T-cell (primary cell): Measurements from ENCODE around the gene SRCIN1. TPM values are rescaled to one million over a fixed set of nuclear protein-coding genes. Genes with fewer than 3 reads are reported as not detected.

ENCODE experiments used
- ATAC-seq, 4 experiments: fragments of 200-7000 bp in 3 of 4; fragments of 150-1000 bp in 1 of 4; cut with Tn5 transposase; replicated peaks in 1 of 4; 1 replicate in 3 of 4; 2 replicates in 1 of 4; pipeline ENCODE4 v1.10.0; 2021; ENCODE audit warnings: moderate library complexity in 3 of 4, mild to moderate bottlenecking in 2 of 4, moderate number of reproducible peaks in 1 of 4
- CTCF ChIA-PET, 2 donors: fragments of 300-600 bp; sonication (Branson Sonifier 250); formaldehyde crosslinking; loops; one replicate each; lab custom pipeline; 2022; ENCODE audit warnings: antibody characterized with exemption in 2 of 2; lab: Charles Lee
- POLR2A ChIA-PET, 2 donors: fragments of 300-600 bp; sonication (Branson Sonifier 250); formaldehyde crosslinking; loops; one replicate each; lab custom pipeline; 2022; ENCODE audit warnings: antibody characterized with exemption in 2 of 2; lab: Charles Lee
- DNase-seq, 35 experiments: peaks; one replicate each; pipeline versions ENCODE4 v3.0.0 to v3.0.0-alpha.2; 2013 to 2023
- H3K27ac ChIP-seq: one replicate; pipeline ENCODE4 v1.5.1; 2013; ENCODE audit warnings: low read length
- H3K27me3 ChIP-seq, 2 experiments: replicated peaks in 1 of 2; 1 replicate in 1 of 2; 2 replicates in 1 of 2; pipeline versions ENCODE4 v1.6.1 to v1.7.0; 2013; ENCODE audit warnings: low read length in 1 of 2, mixed read lengths in 1 of 2; ENCODE audit not compliant: control insufficient read depth in 2 of 2, insufficient read depth in 2 of 2; ENCODE audit errors: extremely low read depth in 1 of 2
- H3K36me3 ChIP-seq, 2 donors: 1 replicate in 1 of 2; 2 replicates in 1 of 2; pipeline versions ENCODE4 v1.6.1 to v1.7.0; 2013; ENCODE audit warnings: low read length in 1 of 2; ENCODE audit not compliant: control insufficient read depth in 2 of 2, insufficient read depth in 1 of 2; ENCODE audit errors: extremely low read depth in 1 of 2
- H3K4me1 ChIP-seq, 2 experiments: 1 replicate in 1 of 2; 2 replicates in 1 of 2; pipeline versions ENCODE4 v1.6.1 to v1.7.0; 2013; ENCODE audit warnings: low read length in 2 of 2, mixed read lengths in 1 of 2; ENCODE audit not compliant: insufficient read depth in 2 of 2, control insufficient read depth in 1 of 2; ENCODE audit errors: extremely low read depth in 1 of 2
- H3K4me3 ChIP-seq, 2 donors: 1 replicate in 1 of 2; 2 replicates in 1 of 2; pipeline versions ENCODE4 v1.5.1 to v1.7.0; 2013; ENCODE audit warnings: mild to moderate bottlenecking in 2 of 2, low read length in 1 of 2, moderate library complexity in 1 of 2; ENCODE audit not compliant: control insufficient read depth in 1 of 2; ENCODE audit errors: extremely low read depth in 1 of 2
- H3K9me3 ChIP-seq: 2 replicates; pipeline ENCODE4 v1.7.0; 2013
- H3K27ac Mint-ChIP-seq, 2 donors: one replicate each; pipeline ENCODE4 v1.8.0; 2020 to 2021; ENCODE audit warnings: mild to moderate bottlenecking in 2 of 2, mixed read lengths in 2 of 2
- H3K27me3 Mint-ChIP-seq, 2 donors: one replicate each; pipeline ENCODE4 v1.8.0; 2021 to 2022; ENCODE audit warnings: mixed read lengths in 2 of 2
- H3K36me3 Mint-ChIP-seq: one replicate; pipeline ENCODE4 v1.8.0; 2021; ENCODE audit warnings: mixed read lengths
- H3K4me1 Mint-ChIP-seq, 3 donors: one replicate each; pipeline ENCODE4 v1.8.0; 2020 to 2022; ENCODE audit warnings: mixed read lengths in 3 of 3, mild to moderate bottlenecking in 1 of 3
- H3K4me3 Mint-ChIP-seq, 3 donors: one replicate each; pipeline ENCODE4 v1.8.0; 2020 to 2022; ENCODE audit warnings: mild to moderate bottlenecking in 3 of 3, mixed read lengths in 3 of 3, moderate library complexity in 3 of 3
- H3K9me3 Mint-ChIP-seq, 3 donors: one replicate each; pipeline ENCODE4 v1.8.0; 2020 to 2022; ENCODE audit warnings: mixed read lengths in 3 of 3
- WGBS: methylation state at CpG from one replicate; pipeline ENCODE4 v1.1.5; 2013; ENCODE audit warnings: missing lambda C conversion rate; ENCODE audit not compliant: insufficient coverage; 5-methylcytosine and 5-hydroxymethylcytosine counted together
- total RNA-seq, 35 experiments: library from RNA in 6 of 35; stranded (reverse) in 6 of 35; fragments of 120-200 nt in 1 of 35; gene quantifications; one replicate each; pipeline versions ENCODE4 v1.2.1 to v1.2.4 and lab custom pipeline; 2013 to 2026

Gene SRCIN1
- total RNA-seq, 5 donors from 2014 or later (not counting 1 experiment from before 2014, with no cell fraction given) = 0.13 to 0.85 (median 0.28) TPM; not detected in 1

GRCh38 chr17:38586788-38587187 is 19.0 kb downstream of the SRCIN1 start:
- Histone ChIP-seq H3K27ac (no peak overlapping the region), H3K9me3 (no peaks in the 10 kb centered on the region), H3K27me3 (peaks cover 0 to 96% of the 10 kb centered on the region in 2 experiments), H3K4me3 (no peak overlapping the region), H3K4me1 (peaks cover 6 to 22% of the 10 kb centered on the region in 2 experiments), H3K36me3 (no peaks in the 10 kb centered on the region)
- Mint-ChIP-seq H3K4me3 (no peak overlapping the region), H3K4me1 (peaks cover 17 to 28% (median 20%) of the 10 kb centered on the region in 3 donors), H3K9me3 (no peaks in the 10 kb centered on the region), H3K36me3 (no peaks in the 10 kb centered on the region), H3K27me3 (peaks cover 58 to 88% of the 10 kb centered on the region in 2 donors), H3K27ac (no peak overlapping the region)
- 25% methylated on average over 5 of the region's 7 CpGs for WGBS
- ATAC-seq (no peak), DNase-seq (no peak)
- ChIA-PET CTCF (interaction anchor here (0.6 to 0.8 kb wide), 3 partner anchors 28 to 1048 kb away, joined by 3 to 6 read pairs (median 4); no protein-coding TSS in a partner anchor), POLR2A (no interaction called here)

GRCh38 chr17:38585918-38586529 is 19.7 kb downstream of the SRCIN1 start:
- peaks cover 0 to 94% of the 10 kb centered on the region in 2 experiments for H3K27me3 ChIP-seq

GRCh38 chr17:38585056-38585917 is 20.5 kb downstream of the SRCIN1 start:
- H3K27ac ChIP-seq = no peak overlapping the region
- no peaks in the 10 kb centered on the region for H3K9me3 Mint-ChIP-seq
- peaks cover 0 to 94% of the 10 kb centered on the region in 2 experiments for H3K27me3 ChIP-seq
- H3K4me3 ChIP-seq = no peak overlapping the region
- WGBS = 31% methylated on average over 5 of the region's 15 CpGs
- no peaks in the 10 kb centered on the region for H3K9me3 ChIP-seq
- H3K4me1 Mint-ChIP-seq = peaks cover 6 to 13% (median 9%) of the 10 kb centered on the region in 3 donors
- no peaks in the 10 kb centered on the region for H3K36me3 ChIP-seq
- peaks cover 49 to 82% of the 10 kb centered on the region in 2 donors for H3K27me3 Mint-ChIP-seq
- peaks cover 0 to 11% of the 10 kb centered on the region in 2 experiments for H3K4me1 ChIP-seq
- ATAC-seq = no peak
- DNase-seq = no peak
- CTCF ChIA-PET = interaction anchor here (0.9 to 2.6 kb wide), 2 partner anchors 19 to 27 kb away, joined by 3 to 23 read pairs; no protein-coding TSS in a partner anchor
- no peak overlapping the region for H3K27ac Mint-ChIP-seq
- no peak overlapping the region for H3K4me3 Mint-ChIP-seq
- H3K36me3 Mint-ChIP-seq = no peaks in the 10 kb centered on the region
- POLR2A ChIA-PET = no interaction called here

More at GRCh38 chr17:38585918-38586529, 19.7 kb downstream of the SRCIN1 start:
- Histone ChIP-seq H3K4me3 (no peak overlapping the region), H3K36me3 (no peaks in the 10 kb centered on the region), H3K27ac (no peak overlapping the region), H3K4me1 (peaks cover 0 to 15% of the 10 kb centered on the region in 2 experiments), H3K9me3 (no peaks in the 10 kb centered on the region)
- POLR2A ChIA-PET = interaction anchor here in 1 of 2 donors (0.5 kb wide), 1 partner anchor 39 kb away, joined by 5 read pairs; no protein-coding TSS in a partner anchor
- Mint-ChIP-seq H3K36me3 (no peaks in the 10 kb centered on the region), H3K27ac (peak overlapping the region in 1 of 2 donors; percentile 31), H3K4me3 (no peak overlapping the region), H3K4me1 (peaks cover 9 to 20% (median 12%) of the 10 kb centered on the region in 3 donors), H3K9me3 (no peaks in the 10 kb centered on the region), H3K27me3 (peaks cover 51 to 83% of the 10 kb centered on the region in 2 donors)
- CTCF ChIA-PET = interaction anchor here (0.6 to 2.6 kb wide), 4 partner anchors 19 to 1047 kb away, joined by 3 to 23 read pairs (median 4); no protein-coding TSS in a partner anchor
- WGBS = no CpG with 5 or more reads among the region's 7 CpGs
- DNase-seq = no peak
- ATAC-seq = no peak

- no peaks in the 10 kb centered on the region for H3K9me3 ChIP-seq
- Mint-ChIP-seq H3K9me3 (no peaks in the 10 kb centered on the region), H3K36me3 (no peaks in the 10 kb centered on the region), H3K4me3 (peak overlapping the region in 1 of 3 donors; percentile 22), H3K27me3 (peaks cover 55 to 83% of the 10 kb centered on the region in 2 donors), H3K4me1 (peaks cover 6 to 13% (median 9%) of the 10 kb centered on the region in 3 donors), H3K27ac (peak overlapping the region in 1 of 2 donors; percentile 25)
- H3K27me3 ChIP-seq = peaks cover under 1 to 94% of the 10 kb centered on the region in 2 experiments
- ATAC-seq (peak; percentile 69 to 90 (median 78)), DNase-seq (peak in 34 of 35 experiments; percentile 21 to 76 (median 42))
- POLR2A ChIA-PET = no interaction called here
- peaks cover 0 to 11% of the 10 kb centered on the region in 2 experiments for H3K4me1 ChIP-seq
- no peaks in the 10 kb centered on the region for H3K36me3 ChIP-seq
- H3K4me3 ChIP-seq = no peak overlapping the region
- H3K27ac ChIP-seq = no peak overlapping the region
- WGBS = 5% methylated on average over 11 of the region's 19 CpGs
- CTCF ChIA-PET = interaction anchor here (0.7 to 2.6 kb wide), 3 partner anchors 20 to 26 kb away, joined by 3 to 23 read pairs (median 4); no protein-coding TSS in a partner anchor
Measured at GRCh38 chr17:38584350-38584925, 21.3 kb downstream of the SRCIN1 start.

GRCh38 chr17:38583828-38584349 is 21.9 kb downstream of the SRCIN1 start:
- ChIA-PET POLR2A (no interaction called here), CTCF (interaction anchor here (0.7 to 2.6 kb wide), 4 partner anchors 20 to 30 kb away, joined by 3 to 23 read pairs (median 4); no protein-coding TSS in a partner anchor)
- no peak overlapping the region for H3K4me3 ChIP-seq
- Mint-ChIP-seq H3K27ac (no peak overlapping the region), H3K36me3 (no peaks in the 10 kb centered on the region), H3K27me3 (peaks cover 58 to 83% of the 10 kb centered on the region in 2 donors), H3K4me3 (peak overlapping the region in 1 of 3 donors; percentile 22), H3K9me3 (no peaks in the 10 kb centered on the region), H3K4me1 (peaks cover 6 to 13% (median 13%) of the 10 kb centered on the region in 3 donors)
- DNase-seq = no peak
- H3K27me3 ChIP-seq = peaks cover 3 to 94% of the 10 kb centered on the region in 2 experiments
- WGBS = 81% methylated on average over 14 of the region's 14 CpGs
- ATAC-seq = no peak
- peaks cover 0 to 14% of the 10 kb centered on the region in 2 experiments for H3K4me1 ChIP-seq
- no peaks in the 10 kb centered on the region for H3K9me3 ChIP-seq
- H3K36me3 ChIP-seq = no peaks in the 10 kb centered on the region
- no peak overlapping the region for H3K27ac ChIP-seq
